ENCODE data around the gene SLC6A1.

SLC6A1 gene

GRCh38 chr3:10992017-10992942, at the start of gene SLC6A1:
Gene SLC6A1, plus strand, starts transcription at chr3:10992748. Its CDS starts 24,464 bp downstream, at chr3:11017212.
- no peak for DNase-seq (ENCODE audit: low read depth, low spot score)

DNA sequence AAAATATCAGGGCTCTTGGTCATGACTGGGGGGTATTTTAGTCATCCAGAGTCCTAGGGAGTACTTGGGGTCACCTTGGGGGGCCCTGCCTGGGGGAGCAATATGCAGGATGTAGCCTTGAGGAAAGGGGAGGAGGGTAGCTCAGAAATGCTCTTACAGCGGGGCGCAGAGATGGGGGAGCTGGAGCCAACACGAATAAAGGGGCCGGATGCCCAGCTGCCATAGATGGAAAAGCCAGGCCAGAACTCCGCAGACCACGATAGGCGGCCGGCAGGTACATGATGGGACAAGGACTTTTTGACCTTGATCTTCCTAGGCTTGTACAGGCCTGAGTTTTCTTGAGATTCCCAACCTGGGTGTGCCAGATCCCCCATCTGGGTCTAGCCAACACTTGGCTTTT, 47.7 kb upstream of the SLC6A1 start:
- no peak for DNase-seq (ENCODE audit: low read depth, low spot score)

DNA sequence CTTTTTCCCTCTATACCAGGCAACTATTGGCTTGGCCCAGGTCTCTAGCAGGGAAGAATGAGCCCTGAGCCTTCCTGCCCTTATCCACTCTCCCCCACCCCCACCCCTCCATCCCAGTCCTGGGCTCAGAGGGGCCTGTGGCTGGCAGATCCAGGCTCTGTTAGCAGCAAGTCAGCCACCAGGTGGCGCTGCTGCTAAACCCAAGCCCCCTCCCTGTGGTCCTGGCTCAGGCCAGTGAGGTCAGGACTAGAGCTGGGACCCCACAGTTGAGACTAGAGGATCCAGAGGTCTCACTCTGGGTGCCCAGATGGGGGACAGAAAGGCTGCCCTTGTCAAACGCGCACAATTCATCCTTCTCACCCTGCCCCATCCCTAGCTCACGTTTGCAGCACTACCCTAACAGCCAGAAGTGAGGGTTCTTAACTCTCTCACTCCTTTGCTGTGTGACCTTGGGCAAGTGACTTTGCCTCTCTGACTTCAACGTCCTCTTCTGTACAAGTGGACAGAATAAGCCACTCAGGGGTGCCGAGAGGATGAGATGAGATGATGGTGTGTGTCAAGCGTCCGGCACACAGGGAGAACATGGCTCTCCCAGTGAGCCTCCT, 46.8 kb upstream of the SLC6A1 start:
- no peak for DNase-seq (ENCODE audit: low read depth, low spot score)

GRCh38 chr3:10946526-10946925, 46.0 kb upstream of the SLC6A1 start:
- DNase-seq (ENCODE audit: low read depth, low spot score) = no peak

DNA sequence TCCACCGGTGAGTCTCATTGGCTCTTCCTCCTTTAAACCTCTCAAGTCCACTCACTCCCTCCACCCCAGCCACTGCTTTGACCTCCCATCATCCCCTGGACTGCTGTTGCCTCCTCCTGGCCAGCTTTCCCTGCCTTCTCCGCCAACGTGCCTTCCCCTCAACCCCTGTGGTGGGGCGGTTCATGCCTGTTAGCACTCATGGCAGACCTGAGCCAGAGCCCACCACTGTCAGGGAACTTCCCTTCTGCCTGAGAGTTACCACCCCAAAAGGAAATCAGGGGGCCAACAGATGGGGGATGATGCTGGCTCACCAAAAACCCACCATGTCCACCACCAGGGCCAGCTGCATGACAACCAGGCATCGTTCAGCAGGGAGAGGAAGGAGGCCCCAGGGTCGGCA, 44.2 kb upstream of the SLC6A1 start:
- DNase-seq (ENCODE audit: low read depth, low spot score) = no peak

DNA sequence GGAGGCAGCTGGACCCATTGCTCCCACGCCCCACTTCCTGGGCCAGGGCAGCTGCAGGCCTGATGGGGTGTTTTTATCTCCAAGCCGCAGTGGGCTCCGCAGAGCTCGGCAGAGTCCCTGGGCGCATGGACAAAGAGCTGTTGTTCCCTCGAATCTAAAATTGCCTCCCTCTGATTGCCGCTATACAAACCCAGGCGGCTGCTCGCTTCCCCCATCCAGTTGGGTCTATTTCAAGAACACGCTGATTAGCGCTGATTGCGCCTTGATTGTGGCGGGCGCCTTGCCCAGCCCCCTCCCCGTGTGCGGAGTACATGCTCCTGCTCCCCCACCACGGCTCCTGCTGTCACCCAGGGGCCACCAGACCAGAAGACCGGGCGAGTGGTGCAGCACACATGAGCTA, 43.4 kb upstream of the SLC6A1 start:
- DNase-seq (ENCODE audit: low read depth, low spot score) = no peak

GRCh38 chr3:10950476-10951294, 41.9 kb upstream of the SLC6A1 start:
- no peak for DNase-seq (ENCODE audit: low read depth, low spot score)

GRCh38 chr3:10951295-10951926, 41.1 kb upstream of the SLC6A1 start:
- DNase-seq (ENCODE audit: low read depth, low spot score) = no peak

DNA sequence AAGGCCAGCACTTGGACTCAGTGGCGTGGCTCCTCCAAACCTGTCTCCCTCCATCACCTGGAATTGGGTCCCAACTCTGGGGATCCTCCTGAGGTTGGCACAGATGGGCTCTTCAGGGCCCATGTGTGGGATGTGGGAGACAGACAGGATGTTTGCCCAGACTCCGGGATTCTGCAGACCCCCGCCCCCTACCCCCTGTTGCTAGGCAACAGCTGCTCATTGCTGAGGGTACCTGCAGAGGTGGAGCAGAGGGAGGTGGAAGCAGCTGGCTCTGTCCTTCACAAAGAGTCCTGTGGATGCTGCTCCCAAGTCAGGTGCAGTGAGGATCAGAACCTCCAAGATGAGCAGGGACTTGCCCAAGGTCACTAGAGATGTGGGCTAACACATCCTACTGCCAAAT, 40.0 kb upstream of the SLC6A1 start:
- no peak for DNase-seq (ENCODE audit: low read depth, low spot score)

DNA sequence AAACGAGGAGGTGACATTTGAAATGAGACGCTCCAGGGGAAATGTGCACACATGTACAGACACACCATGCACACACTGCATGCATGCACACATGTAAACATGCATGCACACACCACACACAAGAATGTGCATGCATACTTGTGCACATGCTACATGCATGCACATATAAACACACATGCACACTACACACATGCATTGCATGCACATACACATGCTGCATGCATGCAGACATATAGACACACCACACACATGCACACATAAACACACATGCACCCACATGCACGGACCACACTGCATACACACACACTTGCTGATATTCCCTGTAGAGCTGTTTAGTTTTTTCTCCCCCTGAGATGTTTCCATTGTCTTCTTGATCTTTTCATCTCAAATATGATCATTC, 37.8 kb upstream of the SLC6A1 start:
- DNase-seq (ENCODE audit: low read depth, low spot score) = no peak

DNA sequence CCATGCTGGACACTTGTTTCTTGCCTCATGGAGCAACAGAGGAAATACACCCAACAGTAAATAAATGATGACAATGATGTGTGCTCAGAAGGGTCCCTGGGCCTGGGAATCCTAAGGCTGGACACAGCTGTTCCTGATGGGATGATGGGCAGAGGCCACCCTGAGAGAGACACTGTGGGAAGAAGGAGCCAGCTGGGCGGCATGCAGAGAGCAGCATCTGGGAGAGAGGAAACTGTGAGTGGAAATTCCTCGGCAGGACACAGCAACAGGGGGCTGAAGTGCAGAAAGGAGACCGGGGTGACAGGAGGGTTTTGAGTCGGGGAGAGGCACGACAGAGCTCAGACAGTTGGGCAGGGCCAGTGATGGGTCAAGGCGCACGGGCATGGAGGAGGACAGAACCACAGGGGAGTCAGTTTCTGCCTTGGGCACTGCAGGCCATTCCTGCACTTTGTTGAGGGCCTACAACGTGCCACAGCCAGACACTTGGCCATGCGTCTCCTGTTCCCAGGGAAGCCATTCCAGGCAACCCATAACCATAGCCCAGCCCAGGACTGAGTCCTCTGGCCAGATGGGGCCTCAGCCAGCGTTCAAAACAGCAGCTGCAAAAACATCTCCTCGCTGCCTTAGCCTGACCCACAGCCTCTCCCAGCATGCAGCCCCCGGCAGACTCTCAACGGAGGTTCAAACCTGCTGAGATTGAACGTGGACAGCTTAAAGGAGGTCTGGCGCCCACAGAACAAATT, 36.7 kb upstream of the SLC6A1 start:
- DNase-seq (ENCODE audit: low read depth, low spot score) = no peak

DNA sequence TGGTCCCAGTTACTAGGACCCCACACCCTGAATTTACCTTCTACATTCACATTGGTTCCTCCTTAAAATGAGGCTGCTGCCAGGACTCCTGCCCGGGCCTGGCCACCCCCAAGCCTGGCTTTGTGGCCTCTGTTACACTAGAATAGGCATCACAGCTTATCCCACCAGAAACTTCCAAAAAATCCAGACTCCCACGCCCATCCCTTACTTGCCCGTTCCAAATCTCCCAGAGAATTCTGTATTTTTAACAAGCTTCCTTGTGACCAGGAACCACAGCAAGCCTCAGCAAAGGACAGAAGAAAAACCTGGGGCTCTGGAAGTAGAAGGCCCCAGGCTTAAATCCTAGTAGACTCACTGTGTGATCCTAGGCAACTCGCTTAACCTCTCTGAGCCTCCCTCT, 36.0 kb upstream of the SLC6A1 start:
- no peak for DNase-seq (ENCODE audit: low read depth, low spot score)

GRCh38 chr3:10956986-10957385, 35.6 kb upstream of the SLC6A1 start:
- no peak for DNase-seq (ENCODE audit: low read depth, low spot score)

DNA sequence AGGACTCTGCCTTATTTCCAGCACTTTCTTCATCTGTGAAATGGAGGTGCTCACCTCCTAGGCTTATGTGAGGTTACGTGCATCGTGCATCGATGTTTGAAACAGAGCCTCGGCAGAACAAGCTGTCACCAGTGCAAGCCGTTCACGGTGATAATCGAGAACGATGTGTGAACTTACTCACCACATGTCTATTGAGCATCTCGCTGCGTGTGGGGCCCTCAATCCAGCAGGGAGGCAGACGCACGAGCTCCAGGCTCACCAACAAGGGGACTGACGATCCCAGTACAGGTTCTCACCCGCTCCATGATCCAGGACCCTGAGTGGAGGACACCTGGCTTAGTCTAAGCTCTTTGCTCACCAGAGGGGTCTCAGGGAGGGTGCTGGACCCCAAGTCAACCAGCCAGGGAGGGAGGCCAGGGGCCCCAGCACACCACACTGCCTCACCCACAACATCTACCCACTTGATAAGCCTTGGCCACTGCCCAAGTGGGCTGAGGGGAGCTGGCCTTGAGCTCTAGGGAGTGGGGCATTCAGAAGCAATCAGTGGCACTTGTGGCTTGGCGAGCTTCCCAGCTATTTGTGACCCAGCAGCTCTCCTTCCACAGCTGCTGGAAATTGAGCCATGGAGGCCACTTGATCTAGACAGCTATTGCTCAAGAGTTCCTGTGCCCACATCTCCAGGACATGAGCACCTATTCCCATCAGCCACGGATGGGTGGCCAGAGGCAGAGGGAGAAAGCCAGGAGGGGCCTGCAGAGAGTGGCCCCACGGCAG, 34.4 kb upstream of the SLC6A1 start:
- no peak for DNase-seq (ENCODE audit: low read depth, low spot score)

DNA sequence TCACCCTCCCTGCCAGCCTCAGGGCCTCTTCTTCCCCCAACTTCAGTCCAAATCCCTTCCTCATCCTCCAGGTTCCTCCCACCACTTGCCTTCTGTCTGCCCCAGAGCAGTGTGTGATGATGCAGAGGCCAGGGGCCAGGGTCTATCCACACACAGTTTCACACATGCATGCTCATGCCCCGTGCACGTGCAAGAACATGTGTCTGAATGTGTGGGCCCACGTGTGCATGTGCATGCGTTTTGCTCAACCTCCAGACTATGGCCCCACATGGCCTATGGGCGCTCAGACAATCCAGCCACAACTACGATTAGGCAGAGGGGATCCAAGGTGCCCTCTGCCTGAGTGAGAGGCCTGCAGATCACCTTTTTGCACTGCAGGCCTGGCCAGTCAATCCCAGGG, 32.3 kb upstream of the SLC6A1 start:
- no peak for DNase-seq (ENCODE audit: low read depth, low spot score)

GRCh38 chr3:10961921-10962320, 30.6 kb upstream of the SLC6A1 start:
- DNase-seq (ENCODE audit: low read depth, low spot score) = no peak

GRCh38 chr3:10962481-10963036, 30.0 kb upstream of the SLC6A1 start:
- DNase-seq (ENCODE audit: low read depth, low spot score) = no peak

DNA sequence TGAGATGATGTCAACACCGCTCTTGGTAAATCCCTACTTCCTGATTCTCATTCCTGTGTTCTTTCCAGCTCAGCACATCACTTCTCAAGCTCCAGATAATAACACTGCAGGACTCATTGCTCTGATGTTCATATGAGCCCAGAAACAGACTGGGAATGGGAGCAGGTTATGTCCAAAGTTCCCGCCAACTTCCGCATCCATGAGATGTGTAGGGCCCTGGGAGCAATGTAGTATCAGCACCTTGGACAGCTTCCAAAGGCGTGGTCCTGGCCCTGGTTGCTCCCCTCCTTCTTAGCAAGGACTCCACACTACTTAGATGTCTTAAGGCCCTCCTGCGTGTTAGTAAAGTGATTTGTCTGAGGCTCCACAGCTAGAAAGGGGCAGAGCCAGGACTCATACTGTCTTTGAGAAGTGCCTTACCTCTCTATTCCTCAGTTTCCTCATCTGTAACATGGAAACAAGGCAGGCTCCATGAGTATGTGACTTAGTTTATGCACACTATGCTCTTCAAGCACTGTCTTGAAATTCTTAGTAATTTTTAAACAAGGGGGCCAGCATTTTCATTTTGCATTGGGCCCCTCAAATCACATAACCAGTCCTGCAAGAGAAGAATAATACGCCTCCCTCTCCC, 27.9 kb upstream of the SLC6A1 start:
- no peak for DNase-seq (ENCODE audit: low read depth, low spot score)

DNA sequence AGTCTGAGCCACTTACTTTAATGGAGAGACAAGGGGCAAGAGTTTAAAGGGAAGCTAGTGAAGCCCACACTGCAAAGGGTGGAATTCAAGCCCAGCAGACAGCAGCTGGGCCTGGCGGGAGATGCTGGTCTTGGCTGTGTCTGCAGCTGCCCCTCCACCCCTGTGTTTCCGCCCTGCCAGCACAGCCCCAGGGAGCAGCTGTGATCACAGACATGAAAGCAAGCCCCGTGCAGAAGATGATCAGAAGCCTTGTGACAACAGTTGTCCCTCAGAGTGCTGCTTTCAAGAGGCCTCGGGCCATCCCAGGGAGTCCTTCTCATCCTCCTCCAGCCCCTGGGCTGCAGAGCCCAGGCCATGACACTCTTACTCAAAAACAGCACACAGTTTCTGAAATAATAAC, 24.1 kb upstream of the SLC6A1 start:
- DNase-seq (ENCODE audit: low read depth, low spot score) = no peak
